ENCODE results near the gene ZNF8. TPM values are rescaled to one million over a fixed set of nuclear protein-coding genes. Genes with fewer than 3 reads are reported as not detected.
"Not testable (repeated sequence)": the region's sequence is repeated elsewhere in the genome, so short reads cannot be mapped to it uniquely, and the experiment has no call there.

Gene ZNF8
- total RNA-seq, 1 experiment from 2014 or later, result 3.1 TPM

DNA sequence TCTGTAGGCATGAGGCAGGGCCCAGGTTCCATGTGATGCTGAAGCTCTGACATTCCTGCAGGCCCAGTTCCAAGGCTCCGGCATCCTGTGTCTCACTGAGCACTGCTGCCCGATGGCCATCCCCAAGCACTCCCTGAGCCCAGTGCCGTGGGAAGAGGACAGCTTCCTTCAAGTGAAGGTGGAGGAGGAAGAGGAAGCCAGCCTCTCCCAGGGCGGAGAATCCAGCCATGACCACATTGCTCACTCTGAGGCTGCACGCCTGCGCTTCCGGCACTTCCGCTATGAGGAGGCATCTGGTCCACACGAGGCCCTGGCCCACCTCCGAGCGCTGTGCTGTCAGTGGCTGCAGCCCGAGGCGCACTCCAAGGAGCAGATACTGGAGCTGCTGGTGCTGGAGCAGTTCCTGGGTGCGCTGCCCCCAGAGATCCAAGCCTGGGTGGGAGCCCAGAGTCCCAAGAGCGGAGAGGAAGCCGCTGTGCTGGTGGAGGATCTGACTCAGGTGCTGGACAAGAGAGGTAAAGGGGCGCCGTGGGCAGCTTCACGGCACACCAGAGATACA, 56.0 kb downstream of the ZNF8 start:
- no peak for DNase-seq (ENCODE audit: low read depth)

DNA sequence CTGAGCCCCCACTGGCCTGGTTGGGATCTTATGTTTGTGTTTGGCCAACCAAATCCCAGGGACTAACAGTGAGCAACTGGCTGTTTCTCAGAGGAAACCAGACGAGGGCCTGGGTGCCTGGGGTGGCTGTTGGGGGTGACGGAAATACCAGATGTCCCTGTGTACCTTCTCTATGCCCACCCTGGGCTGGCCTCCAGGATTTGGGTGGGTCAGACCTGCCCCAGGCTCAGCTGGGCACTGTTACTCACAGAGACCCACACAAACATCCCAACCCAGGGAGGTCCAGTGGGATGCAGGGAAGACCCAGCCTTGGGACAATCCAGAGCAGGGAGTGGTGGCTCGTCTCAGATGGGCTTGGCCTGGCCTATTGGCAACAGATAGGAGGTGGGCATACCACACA, 56.9 kb downstream of the ZNF8 start:
- no peak for DNase-seq (ENCODE audit: low read depth)

DNA sequence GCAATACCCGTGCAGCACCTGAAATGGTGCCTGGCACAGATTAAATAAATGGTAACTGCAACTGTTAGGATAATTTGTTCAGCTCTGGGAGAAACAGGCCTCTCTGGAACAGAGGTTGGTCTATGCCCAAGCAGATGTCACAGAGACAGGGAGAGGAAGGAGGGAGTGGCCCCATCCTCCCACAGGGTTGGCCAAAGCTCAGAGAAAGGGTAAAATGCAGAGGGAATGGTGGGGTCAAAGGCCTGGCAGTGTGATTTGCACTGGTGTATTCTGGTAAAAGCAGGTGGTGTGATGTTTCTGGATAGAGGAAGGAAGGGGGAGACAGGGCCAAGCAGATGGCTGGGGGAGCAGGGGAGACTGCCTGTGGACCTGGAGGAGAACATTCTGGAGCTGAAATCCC, 57.5 kb downstream of the ZNF8 start:
- no peak for DNase-seq (ENCODE audit: low read depth)

DNA sequence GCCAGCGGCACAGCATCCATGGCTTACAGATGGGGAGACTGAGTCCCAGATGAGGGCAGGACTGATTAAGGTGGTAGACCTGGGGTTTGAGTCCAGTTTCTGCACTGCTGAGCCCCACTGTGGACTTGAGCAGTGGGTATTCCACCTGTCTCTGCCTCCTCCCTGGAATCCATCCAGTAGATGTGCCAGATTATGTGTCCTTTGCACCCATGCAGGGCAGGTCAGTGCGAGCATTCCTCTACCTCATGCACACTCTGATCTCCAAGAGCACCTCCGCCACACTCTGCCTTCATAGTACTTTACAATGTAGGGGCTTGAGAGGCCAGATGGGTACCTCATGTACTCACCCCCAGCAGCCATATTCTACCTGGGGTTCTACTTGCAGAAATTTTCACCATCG, 58.1 kb downstream of the ZNF8 start:
- DNase-seq (ENCODE audit: low read depth), result no peak

DNA sequence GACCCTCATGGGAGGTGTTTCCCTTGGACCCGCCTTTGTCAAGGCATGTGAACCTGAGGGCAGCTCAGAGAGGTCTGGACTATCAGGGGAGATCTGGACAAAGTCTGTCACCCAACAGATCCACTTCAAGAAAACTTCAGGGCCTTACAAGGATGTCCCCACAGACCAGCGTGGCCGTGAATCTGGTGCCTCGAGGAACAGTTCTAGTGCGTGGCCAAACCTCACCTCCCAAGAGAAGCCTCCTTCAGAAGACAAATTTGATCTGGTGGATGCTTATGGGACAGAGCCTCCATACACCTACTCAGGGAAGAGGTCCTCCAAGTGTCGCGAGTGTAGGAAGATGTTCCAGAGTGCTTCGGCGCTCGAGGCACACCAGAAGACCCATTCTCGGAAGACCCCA, 59.6 kb downstream of the ZNF8 start:
- DNase-seq (ENCODE audit: low read depth), result no peak

DNA sequence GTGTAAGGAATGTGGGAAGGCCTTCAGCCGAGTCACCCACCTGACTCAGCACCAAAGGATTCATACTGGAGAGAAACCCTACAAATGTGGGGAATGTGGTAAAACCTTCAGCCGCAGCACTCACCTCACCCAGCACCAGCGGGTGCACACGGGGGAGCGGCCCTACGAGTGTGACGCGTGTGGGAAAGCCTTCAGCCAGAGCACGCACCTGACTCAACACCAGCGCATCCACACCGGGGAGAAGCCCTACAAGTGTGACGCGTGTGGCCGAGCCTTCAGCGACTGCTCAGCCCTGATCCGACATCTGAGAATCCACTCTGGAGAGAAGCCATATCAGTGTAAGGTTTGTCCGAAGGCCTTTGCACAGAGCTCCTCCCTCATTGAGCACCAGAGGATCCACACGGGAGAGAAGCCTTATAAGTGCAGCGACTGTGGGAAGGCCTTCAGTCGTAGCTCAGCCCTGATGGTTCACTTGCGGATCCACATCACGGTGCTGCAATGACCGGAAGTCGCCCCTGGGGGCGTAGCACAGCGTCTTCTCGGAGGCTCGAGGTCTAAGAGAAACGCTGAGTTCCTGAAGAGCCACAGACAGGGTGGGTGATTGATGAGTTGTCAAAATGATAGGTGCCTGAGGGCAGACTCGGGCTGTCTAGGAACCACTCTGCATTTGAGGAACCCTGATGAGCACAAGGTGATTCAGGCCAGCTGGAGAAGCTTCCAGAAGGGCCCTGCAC, 60.2 kb downstream of the ZNF8 start:
- DNase-seq (ENCODE audit: low read depth), result peak; percentile 50

DNA sequence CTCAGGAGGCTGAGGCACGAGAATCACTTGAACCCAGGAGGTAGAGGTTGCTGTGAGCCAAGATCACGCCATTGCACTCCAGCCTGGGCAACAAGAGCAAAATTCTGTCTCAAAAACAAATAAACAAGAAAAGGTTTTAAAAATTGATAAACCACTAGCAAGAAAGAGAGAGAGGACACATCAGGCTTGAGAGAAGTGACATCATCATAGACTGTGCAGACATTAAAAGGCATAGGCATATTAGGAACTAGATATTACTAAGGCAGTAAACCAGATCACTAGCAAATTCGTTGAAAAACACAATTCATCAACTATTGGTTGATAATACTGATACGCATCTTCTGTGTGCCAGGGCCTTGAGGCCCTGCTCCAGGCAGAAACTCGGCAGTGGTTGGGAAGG, 66.8 kb downstream of the ZNF8 start:
- DNase-seq (ENCODE audit: low read depth), result no peak

DNA sequence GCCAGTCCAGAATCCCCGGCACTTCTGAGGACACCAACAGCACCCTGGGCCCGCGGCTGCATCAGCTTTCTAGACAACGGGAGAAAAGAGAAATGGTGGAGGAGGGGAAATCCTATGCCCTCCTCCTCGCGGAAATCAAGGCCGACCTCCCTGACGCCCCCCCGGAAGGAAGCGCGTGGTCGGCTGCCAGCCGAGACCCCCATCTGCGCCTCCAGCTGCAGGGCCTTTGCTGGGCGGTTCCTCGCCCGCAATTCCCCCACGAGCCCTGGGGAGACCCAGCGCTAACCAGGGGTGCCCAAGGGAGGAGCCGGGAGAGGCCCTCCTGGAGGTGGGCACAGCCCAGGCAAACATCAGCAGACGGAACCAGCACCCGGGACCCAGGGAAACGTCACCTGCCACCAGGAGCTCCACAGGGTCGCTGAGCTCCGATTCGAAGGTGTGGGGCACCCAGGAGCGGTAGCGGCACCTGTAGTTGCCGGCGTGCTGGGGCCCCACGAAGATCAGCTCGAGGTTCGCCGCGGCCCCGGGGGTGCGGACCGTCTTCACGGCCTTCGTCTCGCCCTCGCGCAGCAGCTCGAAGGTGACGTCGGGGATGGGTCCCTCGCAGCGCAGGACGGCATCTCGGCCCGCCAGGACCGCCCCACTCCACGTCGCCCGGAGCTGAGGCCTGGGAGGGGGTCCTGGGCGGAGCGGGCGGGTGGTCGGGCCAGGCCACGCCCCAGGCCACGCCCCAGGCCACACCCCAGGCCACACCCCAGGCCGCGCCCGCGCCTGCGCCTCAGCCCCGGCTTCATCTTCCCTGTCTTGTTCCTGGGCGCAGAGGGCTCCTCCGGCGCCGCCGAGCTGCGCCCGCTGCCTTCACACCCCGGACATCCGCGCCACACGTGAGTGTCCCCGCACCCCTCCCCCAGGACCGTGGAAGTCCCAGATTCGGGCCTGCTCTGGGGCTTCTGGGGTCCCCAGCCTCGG, 68.5 kb downstream of the ZNF8 start:
- DNase-seq (ENCODE audit: low read depth), result peak; percentile 73

DNA sequence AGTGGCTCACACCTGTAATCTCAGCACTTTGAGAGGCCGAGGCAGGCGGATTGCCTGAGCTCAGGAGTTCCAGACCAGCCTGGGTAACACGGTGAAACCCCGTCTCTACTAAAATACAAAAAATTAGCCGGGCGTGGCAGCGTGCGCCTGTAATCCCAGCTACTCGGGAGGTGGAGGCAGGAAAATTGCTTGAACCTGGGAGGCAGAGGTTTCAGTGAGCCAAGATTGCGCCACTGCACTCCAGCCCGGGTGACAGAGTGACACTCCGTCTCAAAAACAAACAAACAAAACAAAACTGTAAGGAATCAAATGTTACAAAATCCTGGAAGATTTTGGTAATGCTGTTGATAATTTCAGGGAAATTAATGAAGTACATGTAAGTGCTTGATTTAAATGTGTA, 69.3 kb downstream of the ZNF8 start:
- DNase-seq (ENCODE audit: low read depth), result not testable (repeated sequence)

DNA sequence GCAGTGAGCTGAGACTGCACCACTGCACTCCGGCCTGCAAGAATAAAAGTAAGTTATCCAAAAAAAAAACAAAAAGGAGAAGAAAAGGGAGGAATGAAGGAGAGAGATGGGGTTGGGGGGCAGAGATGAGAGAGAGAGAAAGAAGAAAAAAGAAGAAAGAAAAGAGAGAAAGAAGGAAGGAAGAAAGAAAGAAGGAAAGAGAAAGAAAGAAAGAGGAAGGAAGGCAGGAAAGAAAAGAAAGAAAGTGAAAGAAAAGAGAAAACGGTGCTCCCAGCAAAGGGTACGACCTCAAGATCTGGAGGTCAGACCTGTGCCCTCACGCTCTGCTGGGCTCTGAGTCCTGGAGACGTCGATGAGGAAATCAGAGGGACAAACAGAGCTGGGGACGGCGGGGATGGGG, 70.8 kb downstream of the ZNF8 start:
- DNase-seq (ENCODE audit: low read depth), result no peak

DNA sequence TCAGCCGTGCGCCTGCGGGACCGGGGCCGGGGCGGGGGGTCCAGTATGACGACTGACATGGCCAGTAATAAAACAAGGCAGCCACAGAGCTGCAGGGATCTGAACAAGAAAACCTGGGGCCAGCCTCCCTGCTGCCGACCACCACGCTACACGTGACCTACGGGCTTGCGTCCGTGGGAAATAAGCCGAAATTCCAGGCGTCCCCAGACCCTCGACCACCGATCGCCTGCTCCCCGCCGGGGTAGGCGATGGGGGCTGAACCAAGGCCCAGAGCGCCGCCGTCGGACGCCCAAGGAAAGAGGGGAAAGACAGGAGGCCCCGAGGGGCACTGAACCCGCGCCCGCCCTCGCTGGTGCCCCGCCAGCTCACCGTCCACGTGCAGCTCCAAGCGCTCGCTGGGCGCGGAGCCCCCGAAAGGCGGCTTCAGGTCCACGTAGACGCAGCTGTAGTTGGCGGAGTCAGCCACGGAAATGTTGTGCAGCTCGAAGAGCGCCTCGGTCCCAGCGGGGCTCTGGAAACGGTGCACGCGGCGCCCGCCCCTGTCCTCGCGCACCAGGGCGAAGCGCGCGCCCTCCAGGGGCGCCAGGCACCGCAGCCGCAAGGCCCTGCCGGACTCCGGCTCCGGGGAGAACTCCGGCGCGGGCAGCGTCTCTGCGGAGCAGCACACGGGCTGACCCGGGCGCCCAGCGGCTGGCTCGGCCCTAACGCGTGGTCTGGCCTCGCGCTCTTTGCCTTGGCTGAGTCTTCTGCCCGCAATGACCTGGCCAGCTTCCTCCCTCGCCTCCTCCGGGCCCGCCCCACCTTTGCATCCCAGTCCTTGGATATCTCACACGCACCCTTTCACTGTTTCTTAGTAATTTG, 71.5 kb downstream of the ZNF8 start:
- no peak for DNase-seq (ENCODE audit: low read depth)

DNA sequence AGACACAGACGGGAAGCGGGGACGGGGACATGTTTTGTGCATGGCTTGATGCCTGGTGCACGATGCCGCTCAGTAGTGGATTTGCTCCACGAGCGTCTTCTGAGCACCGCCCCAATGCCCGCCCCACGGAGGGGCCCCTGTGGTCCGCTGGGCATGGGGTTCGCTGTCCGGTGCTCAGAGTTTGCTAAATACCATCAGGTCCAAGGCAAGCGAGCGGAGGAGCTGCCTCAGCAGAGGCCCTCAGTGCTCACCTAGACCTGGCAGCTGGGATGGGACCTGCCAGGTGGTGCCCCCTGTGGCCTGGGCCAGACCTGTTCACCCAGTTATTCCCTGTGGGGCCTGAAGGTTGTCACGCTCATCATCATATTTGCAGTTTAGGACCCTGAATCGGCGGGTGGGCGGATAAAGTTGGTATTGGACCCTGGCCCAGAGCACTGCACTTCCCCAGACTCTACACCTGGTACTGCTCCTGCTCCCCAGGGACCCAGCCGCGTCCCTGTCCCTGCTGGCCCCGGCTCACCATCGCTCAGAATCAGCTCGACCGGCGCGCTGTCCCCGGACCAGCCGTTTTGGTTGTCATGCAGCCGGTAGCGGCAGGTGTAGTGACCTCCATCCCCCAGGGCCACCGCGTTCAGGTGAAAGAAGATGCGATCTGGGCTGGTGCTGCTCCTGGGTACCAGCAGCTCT, 72.3 kb downstream of the ZNF8 start:
- DNase-seq (ENCODE audit: low read depth), result no peak

DNA sequence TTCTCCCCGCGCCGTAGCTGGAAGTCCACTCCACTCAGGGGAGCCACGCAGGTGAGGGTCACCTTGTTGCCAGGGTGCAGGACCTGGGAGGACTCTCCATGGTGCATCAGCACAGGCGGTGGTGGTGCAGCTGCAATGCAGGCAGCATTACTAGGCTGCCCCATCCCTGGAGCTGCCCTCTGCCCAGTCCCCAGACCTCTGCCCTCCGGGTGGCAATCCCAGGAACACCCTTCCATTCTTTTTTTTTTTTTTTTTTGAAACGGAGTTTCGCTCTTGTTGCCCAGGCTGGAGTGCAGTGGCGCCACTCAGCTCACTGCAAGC, 72.8 kb downstream of the ZNF8 start:
- no peak for DNase-seq (ENCODE audit: low read depth)

DNA sequence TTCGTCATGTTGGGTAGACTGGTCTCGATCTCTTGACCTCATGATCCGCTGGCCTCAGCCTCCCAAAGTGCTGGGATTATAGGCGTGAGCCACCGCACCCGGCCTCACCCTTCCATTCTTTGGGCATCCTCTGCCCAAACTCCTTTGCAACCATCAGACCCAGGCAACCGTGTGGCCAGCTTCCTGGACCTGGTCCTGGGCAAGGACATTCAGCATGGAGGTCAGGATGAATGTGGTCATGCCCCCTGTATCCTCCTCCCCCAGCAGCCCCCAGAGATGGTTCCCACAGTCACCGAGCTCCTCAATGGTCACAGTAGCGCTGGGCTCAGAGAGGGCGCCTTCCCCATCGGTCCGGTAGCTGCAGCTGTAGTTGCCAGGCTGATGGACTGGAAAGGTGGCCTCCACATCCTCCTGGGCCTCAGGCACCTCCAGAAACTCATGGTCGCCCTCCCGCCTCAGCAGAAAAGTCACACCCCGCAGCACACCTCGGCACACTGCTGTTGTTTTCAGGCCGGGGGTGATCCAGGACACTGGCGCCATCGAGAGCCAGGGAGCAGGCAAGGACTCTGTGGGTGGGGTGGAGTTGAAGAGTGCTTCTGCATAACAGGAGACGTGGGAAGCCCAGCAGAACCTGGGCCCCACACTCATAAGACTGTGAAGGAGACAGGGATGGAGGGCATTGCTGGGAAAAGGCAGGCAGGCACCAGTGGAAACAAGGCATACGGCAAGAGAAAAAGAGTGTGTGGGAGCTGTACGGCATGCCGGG, 73.4 kb downstream of the ZNF8 start:
- no peak for DNase-seq (ENCODE audit: low read depth)

Small RNAs within 50 kb of the gene (small RNA-seq; reads per million reads assigned to genes)
- not detected for gene MIR6806

Other genes starting within 250 kb of the ZNF8 start
- gene ZSCAN1, start 244.9 kb upstream of the ZNF8 start, total RNA-seq (2014; rRNA removed; shearing (Covaris generic)), result not detected in 2 replicates
- gene ZNF135, start 219.7 kb upstream of the ZNF8 start, total RNA-seq (2014; rRNA removed; shearing (Covaris generic)), result 0.03 TPM in 1 of 2 replicates, not detected in the other
- 0.30 and 0.71 TPM in 2 replicates for gene ZSCAN18, start 180.7 kb upstream of the ZNF8 start, total RNA-seq (2014; rRNA removed; shearing (Covaris generic))
- 7.1 and 9.0 TPM in 2 replicates for gene ZNF329, start 128.2 kb upstream of the ZNF8 start, total RNA-seq (2014; rRNA removed; shearing (Covaris generic))
- gene ZNF274, start 95.9 kb upstream of the ZNF8 start, total RNA-seq (2014; rRNA removed; shearing (Covaris generic)), result 27.6 and 28.4 TPM in 2 replicates
- 36.6 and 62.3 TPM in 2 replicates for gene ZNF544, start 50.0 kb upstream of the ZNF8 start, total RNA-seq (2014; rRNA removed; shearing (Covaris generic))
- gene ERVK3-1, start 26.4 kb downstream of the ZNF8 start, total RNA-seq (2014; rRNA removed; shearing (Covaris generic)), result 78.6 and 105 TPM in 2 replicates
- 3.7 and 5.2 TPM in 2 replicates for gene ZSCAN22, start 48.0 kb downstream of the ZNF8 start, total RNA-seq (2014; rRNA removed; shearing (Covaris generic))
- gene A1BG, start 74.5 kb downstream of the ZNF8 start, total RNA-seq (2014; rRNA removed; shearing (Covaris generic)), result 20.3 and 22.8 TPM in 2 replicates
- 0.67 and 2.1 TPM in 2 replicates for gene ZNF497, start 83.8 kb downstream of the ZNF8 start, total RNA-seq (2014; rRNA removed; shearing (Covaris generic))
- 0.08 and 1.4 TPM in 2 replicates for gene ZNF837, start 102.1 kb downstream of the ZNF8 start, total RNA-seq (2014; rRNA removed; shearing (Covaris generic))
- 3,183 and 4,090 TPM in 2 replicates for gene RPS5, start 108.3 kb downstream of the ZNF8 start, total RNA-seq (2014; rRNA removed; shearing (Covaris generic))
- gene RNF225, start 116.7 kb downstream of the ZNF8 start, total RNA-seq (2014; rRNA removed; shearing (Covaris generic)), result 0.24 TPM in 1 of 2 replicates, not detected in the other
- 27.4 and 33.4 TPM in 2 replicates for gene ZNF584, start 129.7 kb downstream of the ZNF8 start, total RNA-seq (2014; rRNA removed; shearing (Covaris generic))
- 3.5 and 4.3 TPM in 2 replicates for gene ZNF132, start 161.2 kb downstream of the ZNF8 start, total RNA-seq (2014; rRNA removed; shearing (Covaris generic))
- gene ZNF324B, start 172.7 kb downstream of the ZNF8 start, total RNA-seq (2014; rRNA removed; shearing (Covaris generic)), result 17.6 and 19.1 TPM in 2 replicates
- 13.5 and 17.2 TPM in 2 replicates for gene ZNF324, start 188.1 kb downstream of the ZNF8 start, total RNA-seq (2014; rRNA removed; shearing (Covaris generic))
- 9.7 and 13.2 TPM in 2 replicates for gene ZNF446, start 197.4 kb downstream of the ZNF8 start, total RNA-seq (2014; rRNA removed; shearing (Covaris generic))
- 26.3 and 28.9 TPM in 2 replicates for gene SLC27A5, start 233.0 kb downstream of the ZNF8 start, total RNA-seq (2014; rRNA removed; shearing (Covaris generic))
- 9.2 and 12.5 TPM in 2 replicates for gene ZBTB45, start 240.9 kb downstream of the ZNF8 start, total RNA-seq (2014; rRNA removed; shearing (Covaris generic))